ENCODE data around the gene LDB2.

Gene LDB2

DNA sequence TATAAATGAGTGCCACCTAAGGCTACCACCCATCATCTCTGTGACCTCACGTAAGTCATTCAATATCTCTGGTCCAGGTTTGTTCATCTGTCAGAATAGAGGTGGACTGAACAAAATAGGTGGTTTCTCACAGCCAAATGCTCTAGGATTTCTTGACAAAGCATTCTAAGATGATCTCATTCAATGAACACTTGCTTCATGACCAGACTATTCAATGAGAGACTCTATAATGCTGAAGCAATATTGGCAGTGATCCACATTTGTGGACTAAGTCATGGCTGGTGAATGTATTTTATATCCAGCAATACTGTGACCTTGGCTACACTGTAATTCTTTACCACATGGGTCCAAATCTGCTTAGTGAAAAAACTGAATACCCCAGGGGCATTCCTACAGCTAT is 37.9 kb downstream of the LDB2 start:
- Histone ChIP-seq H3K27ac (ENCODE audit: low read depth, low read length) (no peak overlapping the region), H3K79me2 (ENCODE audit: control insufficient read depth, insufficient read depth, low read length) (peaks cover 43% of the 10 kb centered on the region), H4K5ac (ENCODE audit: low read length) (no peak overlapping the region), H3K4me3 (ENCODE audit: low read length) (no peak overlapping the region), H2AK5ac (ENCODE audit: low read length) (no peak overlapping the region), H3K36me3 (ENCODE audit: control insufficient read depth, insufficient read depth, low read length) (no peaks in the 10 kb centered on the region), H3K4me2 (ENCODE audit: low read length) (no peak overlapping the region), H3K18ac (ENCODE audit: low read length) (peak overlapping the region; percentile 77), H3K9ac (ENCODE audit: low read length) (no peak overlapping the region), H2BK120ac (ENCODE audit: low read depth, low read length) (no peak overlapping the region), H3K4me1 (ENCODE audit: control insufficient read depth, low read depth, low read length) (peaks cover 8% of the 10 kb centered on the region), H2BK5ac (ENCODE audit: low read length) (no peak overlapping the region), H3K27me3 (ENCODE audit: insufficient read depth, low read length, poor library complexity) (no peaks in the 10 kb centered on the region), H3K4ac (ENCODE audit: low read depth, low read length) (no peak overlapping the region), H2BK15ac (replicated peaks; ENCODE audit: low read depth) (no peak overlapping the region), H3K23ac (ENCODE audit: low read length) (no peak overlapping the region), H3K56ac (ENCODE audit: low read length) (no peak overlapping the region), H4K8ac (ENCODE audit: low read depth, low read length) (no peak overlapping the region), H3K79me1 (ENCODE audit: low read length) (peaks cover 22% of the 10 kb centered on the region)
- no peak for DNase-seq
- no CpG with 5 or more reads among the region's 1 CpG for WGBS (ENCODE audit: extremely low coverage, insufficient coverage, low lambda C conversion rate)

DNA sequence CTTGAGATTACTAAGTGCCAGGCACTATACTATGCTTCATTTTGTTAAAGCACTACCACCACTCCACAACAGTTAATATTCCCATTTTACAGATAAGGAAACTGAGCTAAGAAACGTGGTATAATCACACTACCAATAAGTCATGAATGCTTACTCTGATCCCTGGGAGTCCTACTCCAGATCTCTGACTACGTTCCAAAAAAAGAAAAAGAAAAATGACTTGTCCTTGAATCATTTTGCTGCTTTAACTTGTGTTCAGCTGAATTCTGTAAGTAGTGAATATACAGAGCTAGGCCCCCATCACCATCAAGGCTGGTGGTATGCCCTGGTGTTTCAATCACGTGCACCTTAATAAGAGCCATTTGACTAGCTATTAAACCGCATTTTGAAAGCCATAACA is 39.4 kb downstream of the LDB2 start:
- H2BK120ac ChIP-seq (ENCODE audit: low read depth, low read length) = no peak overlapping the region
- no peak overlapping the region for H4K8ac ChIP-seq (ENCODE audit: low read depth, low read length)
- peaks cover 20% of the 10 kb centered on the region for H3K79me1 ChIP-seq (ENCODE audit: low read length)
- H3K18ac ChIP-seq (ENCODE audit: low read length) = no peak overlapping the region
- no peaks in the 10 kb centered on the region for H3K27me3 ChIP-seq (ENCODE audit: insufficient read depth, low read length, poor library complexity)
- H3K27ac ChIP-seq (ENCODE audit: low read depth, low read length) = no peak overlapping the region
- H3K4me2 ChIP-seq (ENCODE audit: low read length) = no peak overlapping the region
- H3K4ac ChIP-seq (ENCODE audit: low read depth, low read length) = no peak overlapping the region
- peaks cover 40% of the 10 kb centered on the region for H3K79me2 ChIP-seq (ENCODE audit: control insufficient read depth, insufficient read depth, low read length)
- DNase-seq = no peak
- no peak overlapping the region for H2BK5ac ChIP-seq (ENCODE audit: low read length)
- no peak overlapping the region for H4K5ac ChIP-seq (ENCODE audit: low read length)
- H3K4me1 ChIP-seq (ENCODE audit: control insufficient read depth, low read depth, low read length) = peaks cover 4% of the 10 kb centered on the region
- H2AK5ac ChIP-seq (ENCODE audit: low read length) = no peak overlapping the region
- H2BK15ac ChIP-seq (replicated peaks; ENCODE audit: low read depth) = no peak overlapping the region
- no CpG with 5 or more reads among the region's 4 CpGs for WGBS (ENCODE audit: extremely low coverage, insufficient coverage, low lambda C conversion rate)
- H3K9ac ChIP-seq (ENCODE audit: low read length) = no peak overlapping the region
- H3K23ac ChIP-seq (ENCODE audit: low read length) = no peak overlapping the region
- no peak overlapping the region for H3K56ac ChIP-seq (ENCODE audit: low read length)
- no peak overlapping the region for H3K4me3 ChIP-seq (ENCODE audit: low read length)
- no peaks in the 10 kb centered on the region for H3K36me3 ChIP-seq (ENCODE audit: control insufficient read depth, insufficient read depth, low read length)

DNA sequence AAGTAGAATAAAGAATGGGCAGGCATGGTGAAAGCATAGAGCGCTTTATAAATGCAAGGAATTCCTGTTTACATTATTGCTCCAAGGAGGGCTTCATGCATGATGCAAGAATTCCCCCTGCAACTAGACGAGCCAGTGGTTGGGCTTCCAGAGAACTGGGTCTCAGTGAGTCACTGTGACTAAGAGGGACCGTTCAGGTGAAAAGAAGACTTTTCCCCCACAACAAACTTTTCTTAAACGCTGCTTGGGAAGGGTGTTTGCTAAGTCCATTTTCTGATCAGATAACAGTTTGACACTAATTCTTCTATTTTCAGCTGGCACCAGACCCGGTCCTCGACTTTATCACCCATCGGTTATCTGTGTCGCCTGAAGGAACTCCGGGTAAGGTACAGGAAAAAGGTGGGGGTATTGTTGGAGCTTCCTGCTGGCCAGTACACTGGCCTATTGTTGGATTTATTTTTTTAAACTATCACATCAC is 40.1 kb downstream of the LDB2 start:
- H3K79me1 ChIP-seq (ENCODE audit: low read length) = peaks cover 21% of the 10 kb centered on the region
- H3K27ac ChIP-seq (ENCODE audit: low read depth, low read length) = peak overlapping the region; percentile 1
- no peaks in the 10 kb centered on the region for H3K27me3 ChIP-seq (ENCODE audit: insufficient read depth, low read length, poor library complexity)
- H4K8ac ChIP-seq (ENCODE audit: low read depth, low read length) = no peak overlapping the region
- H3K36me3 ChIP-seq (ENCODE audit: control insufficient read depth, insufficient read depth, low read length) = no peaks in the 10 kb centered on the region
- no peak overlapping the region for H2AK5ac ChIP-seq (ENCODE audit: low read length)
- H3K4me2 ChIP-seq (ENCODE audit: low read length) = no peak overlapping the region
- no peak overlapping the region for H3K9ac ChIP-seq (ENCODE audit: low read length)
- H4K5ac ChIP-seq (ENCODE audit: low read length) = no peak overlapping the region
- H3K4me1 ChIP-seq (ENCODE audit: control insufficient read depth, low read depth, low read length) = peaks cover 4% of the 10 kb centered on the region
- H2BK5ac ChIP-seq (ENCODE audit: low read length) = no peak overlapping the region
- no peak overlapping the region for H3K4me3 ChIP-seq (ENCODE audit: low read length)
- DNase-seq = peak; percentile 88
- WGBS (ENCODE audit: extremely low coverage, insufficient coverage, low lambda C conversion rate) = no CpG with 5 or more reads among the region's 9 CpGs
- peak overlapping the region; percentile 75 for H3K18ac ChIP-seq (ENCODE audit: low read length)
- H3K23ac ChIP-seq (ENCODE audit: low read length) = no peak overlapping the region
- H2BK120ac ChIP-seq (ENCODE audit: low read depth, low read length) = no peak overlapping the region
- H3K4ac ChIP-seq (ENCODE audit: low read depth, low read length) = no peak overlapping the region
- no peak overlapping the region for H3K56ac ChIP-seq (ENCODE audit: low read length)
- H2BK15ac ChIP-seq (replicated peaks; ENCODE audit: low read depth) = no peak overlapping the region
- peaks cover 42% of the 10 kb centered on the region for H3K79me2 ChIP-seq (ENCODE audit: control insufficient read depth, insufficient read depth, low read length)

DNA sequence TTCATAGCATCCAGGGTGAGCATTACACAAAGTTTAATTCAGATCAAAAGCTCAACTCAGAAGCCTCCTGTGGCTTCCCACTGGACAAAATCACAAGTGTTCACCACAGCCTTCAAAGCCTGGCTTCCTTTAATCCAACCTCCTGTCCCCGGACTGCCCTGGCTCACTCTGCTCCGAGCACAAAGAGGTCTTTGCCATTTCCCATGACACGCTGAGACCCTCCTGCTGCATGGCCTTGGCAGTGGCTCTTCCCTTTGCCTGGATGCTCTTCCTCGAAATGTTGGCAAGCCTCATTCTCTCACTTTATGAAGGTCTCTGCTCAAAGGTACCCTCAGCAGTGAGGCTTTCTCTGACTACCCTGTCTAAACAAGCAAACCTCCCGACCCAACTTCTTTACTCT is 41.0 kb downstream of the LDB2 start:
- Histone ChIP-seq H2BK15ac (replicated peaks; ENCODE audit: low read depth) (no peak overlapping the region), H3K4me2 (ENCODE audit: low read length) (no peak overlapping the region), H3K36me3 (ENCODE audit: control insufficient read depth, insufficient read depth, low read length) (no peaks in the 10 kb centered on the region), H3K23ac (ENCODE audit: low read length) (no peak overlapping the region), H2BK5ac (ENCODE audit: low read length) (no peak overlapping the region), H3K27me3 (ENCODE audit: insufficient read depth, low read length, poor library complexity) (no peaks in the 10 kb centered on the region), H3K4ac (ENCODE audit: low read depth, low read length) (no peak overlapping the region), H3K9ac (ENCODE audit: low read length) (no peak overlapping the region), H2BK120ac (ENCODE audit: low read depth, low read length) (no peak overlapping the region), H3K4me1 (ENCODE audit: control insufficient read depth, low read depth, low read length) (peaks cover 4% of the 10 kb centered on the region), H3K4me3 (ENCODE audit: low read length) (no peak overlapping the region), H2AK5ac (ENCODE audit: low read length) (peak overlapping the region; percentile 10), H3K18ac (ENCODE audit: low read length) (no peak overlapping the region), H4K8ac (ENCODE audit: low read depth, low read length) (no peak overlapping the region), H3K27ac (ENCODE audit: low read depth, low read length) (no peak overlapping the region), H3K79me1 (ENCODE audit: low read length) (peaks cover 17% of the 10 kb centered on the region), H3K56ac (ENCODE audit: low read length) (peak overlapping the region; percentile 54), H4K5ac (ENCODE audit: low read length) (no peak overlapping the region), H3K79me2 (ENCODE audit: control insufficient read depth, insufficient read depth, low read length) (peaks cover 39% of the 10 kb centered on the region)
- no CpG with 5 or more reads among the region's 5 CpGs for whole genome bisulfite sequencing (ENCODE audit: extremely low coverage, insufficient coverage, low lambda C conversion rate)
- no peak for DNase-seq

DNA sequence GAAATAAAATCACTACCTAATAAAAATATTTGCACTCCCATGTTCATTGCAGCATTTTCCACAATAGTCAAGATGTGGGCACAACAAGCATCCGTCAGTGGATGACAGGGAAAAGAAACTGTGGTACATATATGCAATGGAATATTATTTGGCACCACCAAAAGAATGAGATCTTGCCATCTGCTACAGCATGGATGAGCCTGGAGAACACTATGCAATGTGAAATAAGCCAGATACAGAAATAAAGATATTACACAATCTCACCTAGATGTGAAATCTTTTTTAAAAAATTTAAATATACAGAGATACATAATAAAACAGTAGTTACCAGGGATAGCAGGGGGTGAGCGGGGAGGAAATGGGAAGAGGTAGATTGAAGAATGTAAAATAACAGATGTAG is 44.8 kb downstream of the LDB2 start:
- Histone ChIP-seq H3K36me3 (ENCODE audit: control insufficient read depth, insufficient read depth, low read length) (no peaks in the 10 kb centered on the region), H4K5ac (ENCODE audit: low read length) (no peak overlapping the region), H3K4me2 (ENCODE audit: low read length) (no peak overlapping the region), H3K9ac (ENCODE audit: low read length) (no peak overlapping the region), H3K27ac (ENCODE audit: low read depth, low read length) (no peak overlapping the region), H3K18ac (ENCODE audit: low read length) (no peak overlapping the region), H3K4ac (ENCODE audit: low read depth, low read length) (no peak overlapping the region), H3K56ac (ENCODE audit: low read length) (no peak overlapping the region), H3K23ac (ENCODE audit: low read length) (no peak overlapping the region), H2AK5ac (ENCODE audit: low read length) (no peak overlapping the region), H3K4me3 (ENCODE audit: low read length) (no peak overlapping the region), H2BK5ac (ENCODE audit: low read length) (no peak overlapping the region), H2BK120ac (ENCODE audit: low read depth, low read length) (no peak overlapping the region), H3K79me2 (ENCODE audit: control insufficient read depth, insufficient read depth, low read length) (peaks cover 41% of the 10 kb centered on the region), H3K4me1 (ENCODE audit: control insufficient read depth, low read depth, low read length) (peaks cover 4% of the 10 kb centered on the region), H4K8ac (ENCODE audit: low read depth, low read length) (no peak overlapping the region), H3K79me1 (ENCODE audit: low read length) (peaks cover 17% of the 10 kb centered on the region), H2BK15ac (replicated peaks; ENCODE audit: low read depth) (no peak overlapping the region), H3K27me3 (ENCODE audit: insufficient read depth, low read length, poor library complexity) (no peaks in the 10 kb centered on the region)
- 100% methylated on average over 1 of the region's 2 CpGs for WGBS (ENCODE audit: extremely low coverage, insufficient coverage, low lambda C conversion rate)
- no peak for DNase-seq

DNA sequence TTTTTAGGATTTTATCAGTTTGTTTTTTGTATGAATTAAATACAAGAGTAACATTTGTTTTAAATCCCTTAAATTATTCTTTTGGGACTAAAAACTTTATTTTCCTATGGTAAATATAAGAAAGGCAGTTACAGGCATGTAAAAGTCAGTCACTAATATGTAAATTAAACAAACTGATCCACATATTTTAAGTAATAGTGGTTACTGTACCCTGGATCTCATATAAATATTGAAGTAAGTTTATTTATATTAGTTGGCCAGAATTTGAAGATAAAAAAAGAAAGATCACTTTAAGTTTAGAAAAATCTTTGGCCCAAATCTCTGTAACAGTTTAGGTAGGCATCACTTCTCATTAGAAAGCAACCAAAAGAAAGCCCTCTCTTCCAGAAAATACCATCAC is 45.8 kb downstream of the LDB2 start:
- H3K36me3 ChIP-seq (ENCODE audit: control insufficient read depth, insufficient read depth, low read length) = no peaks in the 10 kb centered on the region
- H2BK15ac ChIP-seq (replicated peaks; ENCODE audit: low read depth) = no peak overlapping the region
- no peak overlapping the region for H3K56ac ChIP-seq (ENCODE audit: low read length)
- H3K23ac ChIP-seq (ENCODE audit: low read length) = no peak overlapping the region
- H3K18ac ChIP-seq (ENCODE audit: low read length) = no peak overlapping the region
- H3K27me3 ChIP-seq (ENCODE audit: insufficient read depth, low read length, poor library complexity) = no peaks in the 10 kb centered on the region
- H2BK5ac ChIP-seq (ENCODE audit: low read length) = no peak overlapping the region
- peaks cover 45% of the 10 kb centered on the region for H3K79me2 ChIP-seq (ENCODE audit: control insufficient read depth, insufficient read depth, low read length)
- H3K4me1 ChIP-seq (ENCODE audit: control insufficient read depth, low read depth, low read length) = peaks cover 2% of the 10 kb centered on the region
- H3K4me2 ChIP-seq (ENCODE audit: low read length) = no peak overlapping the region
- H4K5ac ChIP-seq (ENCODE audit: low read length) = no peak overlapping the region
- no peak for DNase-seq
- H2AK5ac ChIP-seq (ENCODE audit: low read length) = no peak overlapping the region
- no peak overlapping the region for H3K9ac ChIP-seq (ENCODE audit: low read length)
- no peak overlapping the region for H2BK120ac ChIP-seq (ENCODE audit: low read depth, low read length)
- peaks cover 17% of the 10 kb centered on the region for H3K79me1 ChIP-seq (ENCODE audit: low read length)
- H3K27ac ChIP-seq (ENCODE audit: low read depth, low read length) = no peak overlapping the region
- no peak overlapping the region for H4K8ac ChIP-seq (ENCODE audit: low read depth, low read length)
- H3K4ac ChIP-seq (ENCODE audit: low read depth, low read length) = no peak overlapping the region
- H3K4me3 ChIP-seq (ENCODE audit: low read length) = no peak overlapping the region

Measured in mesendoderm (in vitro differentiated cells).